ENCODE measurements around the gene HAO1. TPM values are rescaled to one million over a fixed set of nuclear protein-coding genes. Genes with fewer than 3 reads are reported as not detected.

HAO1 gene
- total RNA-seq, 1 experiment from 2014 or later = not detected

DNA sequence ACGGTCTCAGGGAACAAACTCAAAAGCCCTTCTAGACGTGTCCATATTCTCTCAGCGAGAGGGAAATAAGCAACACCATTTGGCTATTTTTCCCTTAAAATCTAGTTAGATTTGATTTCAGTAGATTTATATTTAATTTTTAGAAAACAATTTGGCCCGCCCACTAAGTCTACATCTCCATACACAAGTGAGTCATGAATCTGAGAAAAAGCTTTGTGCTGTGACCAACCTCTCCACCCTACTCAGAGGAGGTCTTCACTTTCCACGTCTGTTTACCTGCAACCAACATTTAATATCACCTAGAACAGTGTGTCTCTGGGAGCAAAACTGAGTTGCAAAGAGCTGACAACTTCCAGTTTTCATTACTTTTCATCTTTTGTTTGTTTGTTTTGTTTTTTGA lies 48.6 kb downstream of the HAO1 start:
- Mint-ChIP-seq H3K4me3 (ENCODE audit: unreplicated experiment) (no peak overlapping the region), H3K4me1 (ENCODE audit: insufficient read depth, unreplicated experiment) (no peaks in the 10 kb centered on the region), H3K27ac (ENCODE audit: low read depth, unreplicated experiment) (no peak overlapping the region), H3K9me3 (ENCODE audit: unreplicated experiment) (no peaks in the 10 kb centered on the region), H3K27me3 (ENCODE audit: insufficient read depth, unreplicated experiment) (no peaks in the 10 kb centered on the region), H3K36me3 (ENCODE audit: insufficient read depth, unreplicated experiment) (no peaks in the 10 kb centered on the region)
- intact Hi-C loops (cut with micrococcal nuclease) = no loop called here
- CTCF ChIA-PET = interaction anchor here (1.0 to 1.4 kb wide), 2 partner anchors 45 to 830 kb away, joined by 3 to 5 read pairs; no protein-coding TSS in a partner anchor
- POLR2A ChIA-PET = interaction anchor here (0.9 kb wide), 1 partner anchor 1051 kb away, joined by 3 read pairs; no protein-coding TSS in a partner anchor
- DNase-seq (ENCODE audit: unreplicated experiment) = no peak
- no TSS peak for BruUV-seq (replicated peaks)
- TF ChIP-seq, protein P1, sequence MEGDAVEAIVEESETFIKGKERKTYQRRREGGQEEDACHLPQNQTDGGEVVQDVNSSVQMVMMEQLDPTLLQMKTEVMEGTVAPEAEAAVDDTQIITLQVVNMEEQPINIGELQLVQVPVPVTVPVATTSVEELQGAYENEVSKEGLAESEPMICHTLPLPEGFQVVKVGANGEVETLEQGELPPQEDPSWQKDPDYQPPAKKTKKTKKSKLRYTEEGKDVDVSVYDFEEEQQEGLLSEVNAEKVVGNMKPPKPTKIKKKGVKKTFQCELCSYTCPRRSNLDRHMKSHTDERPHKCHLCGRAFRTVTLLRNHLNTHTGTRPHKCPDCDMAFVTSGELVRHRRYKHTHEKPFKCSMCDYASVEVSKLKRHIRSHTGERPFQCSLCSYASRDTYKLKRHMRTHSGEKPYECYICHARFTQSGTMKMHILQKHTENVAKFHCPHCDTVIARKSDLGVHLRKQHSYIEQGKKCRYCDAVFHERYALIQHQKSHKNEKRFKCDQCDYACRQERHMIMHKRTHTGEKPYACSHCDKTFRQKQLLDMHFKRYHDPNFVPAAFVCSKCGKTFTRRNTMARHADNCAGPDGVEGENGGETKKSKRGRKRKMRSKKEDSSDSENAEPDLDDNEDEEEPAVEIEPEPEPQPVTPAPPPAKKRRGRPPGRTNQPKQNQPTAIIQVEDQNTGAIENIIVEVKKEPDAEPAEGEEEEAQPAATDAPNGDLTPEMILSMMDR (IDR thresholded peaks at IDR 0.05; ENCODE audit: unreplicated experiment) = no peak

DNA sequence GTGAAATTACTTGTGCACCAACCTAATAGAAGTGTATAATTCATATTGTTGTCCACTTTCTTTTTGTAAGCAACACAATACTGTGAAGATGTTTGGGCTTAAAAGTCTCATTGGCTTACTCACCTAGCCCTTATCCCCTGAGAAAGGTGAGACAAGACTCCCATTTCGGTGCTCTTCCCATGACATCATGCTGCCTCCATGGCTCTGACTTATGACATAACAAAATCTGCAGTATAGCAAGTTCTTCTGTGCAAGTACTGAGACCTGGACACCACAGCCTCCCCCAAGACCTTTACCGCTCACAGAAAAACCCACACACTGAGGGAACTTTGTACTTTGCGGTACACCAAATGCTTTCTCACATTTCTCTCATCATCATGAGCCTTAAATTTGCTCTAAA lies 50.5 kb downstream of the HAO1 start:
- BruUV-seq (replicated peaks) = no TSS peak
- intact Hi-C loops (cut with micrococcal nuclease) = no loop called here
- Mint-ChIP-seq H3K27me3 (ENCODE audit: insufficient read depth, unreplicated experiment) (no peaks in the 10 kb centered on the region), H3K36me3 (ENCODE audit: insufficient read depth, unreplicated experiment) (no peaks in the 10 kb centered on the region), H3K27ac (ENCODE audit: low read depth, unreplicated experiment) (no peak overlapping the region), H3K9me3 (ENCODE audit: unreplicated experiment) (no peaks in the 10 kb centered on the region), H3K4me1 (ENCODE audit: insufficient read depth, unreplicated experiment) (no peaks in the 10 kb centered on the region), H3K4me3 (ENCODE audit: unreplicated experiment) (no peak overlapping the region)
- ChIA-PET CTCF (interaction anchor here (1.3 kb wide), 1 partner anchor 13 kb away, joined by 4 read pairs; no protein-coding TSS in a partner anchor), POLR2A (no interaction called here)
- DNase-seq (ENCODE audit: unreplicated experiment) = no peak
- TF ChIP-seq, protein P1 (IDR thresholded peaks at IDR 0.05; ENCODE audit: unreplicated experiment) = no peak

DNA sequence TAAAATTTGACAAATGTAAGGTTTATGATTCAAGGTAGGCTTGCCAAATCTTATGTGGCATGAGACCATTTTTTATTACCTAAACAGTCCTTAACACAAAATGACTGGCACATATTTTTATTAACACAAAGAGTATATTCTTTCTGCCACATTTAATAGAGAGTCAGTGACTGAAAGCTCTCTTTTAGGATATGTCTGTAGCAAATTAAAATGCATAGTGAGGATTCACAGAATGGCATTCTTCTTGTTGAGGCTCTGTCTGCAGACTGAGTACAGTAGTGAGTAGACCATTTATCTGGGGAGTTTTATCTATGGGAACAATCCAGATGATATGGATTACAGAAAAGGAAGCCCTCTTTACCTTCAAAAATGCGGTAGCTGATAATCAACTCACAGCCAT lies 56.5 kb downstream of the HAO1 start:
- H3K9me3 Mint-ChIP-seq (ENCODE audit: unreplicated experiment) = no peaks in the 10 kb centered on the region
- H3K27ac Mint-ChIP-seq (ENCODE audit: low read depth, unreplicated experiment) = no peak overlapping the region
- ChIA-PET POLR2A (interaction anchor here (0.5 kb wide), 1 partner anchor 1730 kb away, joined by 3 read pairs; no protein-coding TSS in a partner anchor), CTCF (interaction anchor here (1.4 kb wide), 1 partner anchor 839 kb away, joined by 4 read pairs; no protein-coding TSS in a partner anchor)
- TF ChIP-seq, protein P1 (IDR thresholded peaks at IDR 0.05; ENCODE audit: unreplicated experiment) = no peak
- no peak for DNase-seq (ENCODE audit: unreplicated experiment)
- no peaks in the 10 kb centered on the region for H3K4me1 Mint-ChIP-seq (ENCODE audit: insufficient read depth, unreplicated experiment)
- H3K36me3 Mint-ChIP-seq (ENCODE audit: insufficient read depth, unreplicated experiment) = no peaks in the 10 kb centered on the region
- no peak overlapping the region for H3K4me3 Mint-ChIP-seq (ENCODE audit: unreplicated experiment)
- H3K27me3 Mint-ChIP-seq (ENCODE audit: insufficient read depth, unreplicated experiment) = no peaks in the 10 kb centered on the region
- BruUV-seq (replicated peaks) = no TSS peak
- intact Hi-C loops (cut with micrococcal nuclease) = no loop called here

DNA sequence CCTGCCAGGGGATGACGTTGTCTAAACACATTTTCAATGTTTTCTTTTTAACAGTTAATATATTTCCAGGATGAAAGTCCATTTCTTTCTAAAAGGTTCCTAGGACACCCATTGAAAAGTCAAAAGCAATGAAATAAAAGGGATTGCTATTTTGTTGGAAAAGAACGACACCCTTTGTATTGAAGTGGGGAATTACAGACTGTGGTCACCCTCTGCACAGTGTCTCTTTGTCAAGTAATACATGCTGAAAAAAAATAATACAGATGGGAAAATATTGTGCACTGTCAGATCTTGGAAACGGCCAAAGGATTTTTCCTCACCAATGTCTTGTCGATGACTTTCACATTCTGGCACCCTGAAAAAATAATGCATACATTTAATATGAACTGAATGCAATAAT lies 56.9 kb downstream of the HAO1 start:
- BruUV-seq (replicated peaks) = no TSS peak
- intact Hi-C loops (cut with micrococcal nuclease) = no loop called here
- CTCF ChIA-PET = interaction anchor here (1.4 kb wide), 1 partner anchor 839 kb away, joined by 4 read pairs; no protein-coding TSS in a partner anchor

More for the DNA sequence above, 56.9 kb downstream of the HAO1 start:
- POLR2A ChIA-PET = interaction anchor here (0.7 kb wide), 1 partner anchor 997 kb away, joined by 3 read pairs; no protein-coding TSS in a partner anchor
- Mint-ChIP-seq H3K27me3 (ENCODE audit: insufficient read depth, unreplicated experiment) (no peaks in the 10 kb centered on the region), H3K36me3 (ENCODE audit: insufficient read depth, unreplicated experiment) (no peaks in the 10 kb centered on the region), H3K4me3 (ENCODE audit: unreplicated experiment) (no peak overlapping the region), H3K4me1 (ENCODE audit: insufficient read depth, unreplicated experiment) (no peaks in the 10 kb centered on the region), H3K9me3 (ENCODE audit: unreplicated experiment) (no peaks in the 10 kb centered on the region), H3K27ac (ENCODE audit: low read depth, unreplicated experiment) (no peak overlapping the region)
- DNase-seq (ENCODE audit: unreplicated experiment) = no peak
- TF ChIP-seq, protein P1 (IDR thresholded peaks at IDR 0.05; ENCODE audit: unreplicated experiment) = no peak
